Hepatocyte (in vitro differentiated cells): ENCODE measurements around the gene PGM2. TPM values are rescaled to one million over a fixed set of nuclear protein-coding genes. Genes with fewer than 3 reads are reported as not detected.

ENCODE experiments used
- DNase-seq: peaks from one replicate; pipeline ENCODE4 v3.0.0-alpha.2; 2016; ENCODE audit warnings: low spot score
- H2AFZ ChIP-seq: fragments of 200-600 bp; sonication (generic); 2 replicates; pipeline ENCODE4 v1.6.0; 2016; ENCODE audit warnings: antibody characterized with exemption, mild to moderate bottlenecking
- H3K27ac ChIP-seq: fragments of 200-600 bp; sonication (generic); 2 replicates; pipeline ENCODE4 v1.5.1; 2016; ENCODE audit warnings: mild to moderate bottlenecking
- H3K27me3 ChIP-seq: fragments of 200-600 bp; sonication (generic); 2 replicates; pipeline ENCODE4 v1.6.1; 2016
- H3K36me3 ChIP-seq: fragments of 200-600 bp; sonication (generic); replicated peaks from 2 replicates; pipeline ENCODE4 v1.5.1; 2016; ENCODE audit warnings: low read depth; ENCODE audit not compliant: insufficient read depth
- H3K4me1 ChIP-seq: fragments of 200-600 bp; sonication (generic); 2 replicates; pipeline ENCODE4 v1.5.1; 2016; ENCODE audit warnings: mild to moderate bottlenecking, moderate library complexity; ENCODE audit not compliant: insufficient read depth
- H3K4me2 ChIP-seq: fragments of 200-600 bp; sonication (generic); 2 replicates; pipeline ENCODE4 v1.6.0; 2016
- H3K4me3 ChIP-seq: fragments of 200-600 bp; sonication (generic); 2 replicates; pipeline ENCODE4 v1.5.1; 2016; ENCODE audit warnings: mild to moderate bottlenecking
- H3K79me2 ChIP-seq: fragments of 200-600 bp; sonication (generic); 2 replicates; pipeline ENCODE4 v1.6.0; 2017; ENCODE audit warnings: mild to moderate bottlenecking
- H3K9me2 ChIP-seq: fragments of 200-600 bp; sonication (generic); replicated peaks from 2 replicates; pipeline ENCODE4 v1.6.0; 2017; ENCODE audit warnings: mild to moderate bottlenecking; ENCODE audit not compliant: insufficient read depth
- H3K9me3 ChIP-seq: fragments of 200-600 bp; sonication (generic); 2 replicates; pipeline ENCODE4 v1.5.1; 2016; ENCODE audit warnings: low read depth, mild to moderate bottlenecking
- H4K20me1 ChIP-seq: fragments of 200-600 bp; sonication (generic); 2 replicates; pipeline ENCODE4 v1.6.0; 2016; ENCODE audit warnings: mild to moderate bottlenecking; ENCODE audit not compliant: insufficient read depth, poor library complexity, severe bottlenecking
- EZH2 ChIP-seq: fragments of 200-600 bp; sonication (generic); IDR thresholded peaks from 2 replicates; pipeline ENCODE4 v1.6.1; 2016; ENCODE audit warnings: antibody characterized with exemption, mild to moderate bottlenecking, borderline replicate concordance
- EZH2phosphoT487 ChIP-seq: fragments of 200-600 bp; sonication (generic); IDR thresholded peaks from one replicate; pipeline ENCODE4 v1.6.1; 2018; ENCODE audit warnings: antibody characterized with exemption, mild to moderate bottlenecking, low read depth, moderate library complexity; ENCODE audit not compliant: unreplicated experiment, severe bottlenecking
- WGBS: methylation state at CpG from one replicate; pipeline ENCODE4 v1.1.6; 2016; ENCODE audit warnings: low lambda C conversion rate; ENCODE audit errors: missing lambda C conversion rate; 5-methylcytosine and 5-hydroxymethylcytosine counted together
- polyA plus RNA-seq: library from polyadenylated mRNA; unstranded; fragments of >200 nt; fragmentation: Nextera tagmentation; extraction: Ambion mirVana; gene quantifications from 2 replicates; pipeline ENCODE4 v1.2.1, GENCODE V29; 2016
- total RNA-seq: library from RNA; depleted of rRNA; stranded (reverse); fragments of >200 nt; gene quantifications from 2 replicates; pipeline ENCODE4 v1.2.3, GENCODE V29; 2014
- TF ChIP-seq, protein P1 (sequence below): fragments of 200-600 bp; sonication (generic); IDR thresholded peaks from 2 replicates; pipeline ENCODE4 v1.5.1; 2016; ENCODE audit warnings: antibody characterized with exemption, mild to moderate bottlenecking; ENCODE audit not compliant: poor library complexity

PGM2 gene
- total and polyA plus RNA-seq, 2 experiments from 2014 or later, result 11.2 to 28.2 TPM

DNA sequence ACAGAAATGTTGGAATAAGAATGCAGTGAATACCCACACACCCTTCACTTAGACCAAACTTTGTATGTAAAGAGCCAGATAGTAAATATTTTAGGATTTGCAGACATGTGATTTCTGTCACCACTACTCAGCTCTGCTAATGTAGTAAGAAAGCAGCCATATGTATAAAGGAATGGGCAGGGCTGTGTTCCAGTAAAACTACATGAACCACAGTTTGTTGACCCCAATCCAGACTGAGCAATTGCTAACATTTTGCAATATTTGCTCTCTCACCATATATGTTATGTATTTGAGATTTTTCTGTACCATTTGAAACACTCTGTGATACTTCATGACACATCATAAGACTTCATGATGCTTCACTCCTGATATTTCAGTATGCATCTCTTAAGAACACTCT lies 32.4 kb downstream of the PGM2 start:
- H3K27ac ChIP-seq, result no peak overlapping the region

GRCh38 chr4:37860266-37860665 lies 33.8 kb downstream of the PGM2 start:
- no peaks in the 10 kb centered on the region for H3K9me2 ChIP-seq
- H3K79me2 ChIP-seq, result no peaks in the 10 kb centered on the region
- H3K9me3 ChIP-seq, result no peaks in the 10 kb centered on the region
- WGBS, result 97% methylated on average over 1 of the region's 1 CpG
- H2AFZ ChIP-seq, result no peak overlapping the region
- TF ChIP-seq, protein P1, sequence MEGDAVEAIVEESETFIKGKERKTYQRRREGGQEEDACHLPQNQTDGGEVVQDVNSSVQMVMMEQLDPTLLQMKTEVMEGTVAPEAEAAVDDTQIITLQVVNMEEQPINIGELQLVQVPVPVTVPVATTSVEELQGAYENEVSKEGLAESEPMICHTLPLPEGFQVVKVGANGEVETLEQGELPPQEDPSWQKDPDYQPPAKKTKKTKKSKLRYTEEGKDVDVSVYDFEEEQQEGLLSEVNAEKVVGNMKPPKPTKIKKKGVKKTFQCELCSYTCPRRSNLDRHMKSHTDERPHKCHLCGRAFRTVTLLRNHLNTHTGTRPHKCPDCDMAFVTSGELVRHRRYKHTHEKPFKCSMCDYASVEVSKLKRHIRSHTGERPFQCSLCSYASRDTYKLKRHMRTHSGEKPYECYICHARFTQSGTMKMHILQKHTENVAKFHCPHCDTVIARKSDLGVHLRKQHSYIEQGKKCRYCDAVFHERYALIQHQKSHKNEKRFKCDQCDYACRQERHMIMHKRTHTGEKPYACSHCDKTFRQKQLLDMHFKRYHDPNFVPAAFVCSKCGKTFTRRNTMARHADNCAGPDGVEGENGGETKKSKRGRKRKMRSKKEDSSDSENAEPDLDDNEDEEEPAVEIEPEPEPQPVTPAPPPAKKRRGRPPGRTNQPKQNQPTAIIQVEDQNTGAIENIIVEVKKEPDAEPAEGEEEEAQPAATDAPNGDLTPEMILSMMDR, result no peak
- TF ChIP-seq EZH2phosphoT487 (no peak), EZH2 (no peak)
- no peak overlapping the region for H3K4me3 ChIP-seq
- no peaks in the 10 kb centered on the region for H3K4me1 ChIP-seq
- H3K27ac ChIP-seq, result no peak overlapping the region
- H3K4me2 ChIP-seq, result no peak overlapping the region
- H4K20me1 ChIP-seq, result no peaks in the 10 kb centered on the region
- no peaks in the 10 kb centered on the region for H3K36me3 ChIP-seq
- H3K27me3 ChIP-seq, result no peaks in the 10 kb centered on the region
- DNase-seq, result no peak

More for the DNA sequence above, 32.4 kb downstream of the PGM2 start:
- TF ChIP-seq EZH2 (no peak), EZH2phosphoT487 (no peak)
- TF ChIP-seq, protein P1, result no peak
- H3K79me2 ChIP-seq, result no peaks in the 10 kb centered on the region
- no peaks in the 10 kb centered on the region for H4K20me1 ChIP-seq
- H3K4me2 ChIP-seq, result no peak overlapping the region
- H3K9me2 ChIP-seq, result no peaks in the 10 kb centered on the region
- no peaks in the 10 kb centered on the region for H3K36me3 ChIP-seq
- no peak for DNase-seq
- no peaks in the 10 kb centered on the region for H3K27me3 ChIP-seq
- H3K9me3 ChIP-seq, result no peaks in the 10 kb centered on the region
- no peak overlapping the region for H2AFZ ChIP-seq
- H3K4me1 ChIP-seq, result no peaks in the 10 kb centered on the region
- no peak overlapping the region for H3K4me3 ChIP-seq

GRCh38 chr4:37862961-37863360 lies 36.5 kb downstream of the PGM2 start:
- H3K27me3 ChIP-seq, result no peaks in the 10 kb centered on the region
- TF ChIP-seq EZH2phosphoT487 (no peak), EZH2 (no peak)
- TF ChIP-seq, protein P1, result no peak
- H3K4me1 ChIP-seq, result no peaks in the 10 kb centered on the region
- H3K4me3 ChIP-seq, result no peak overlapping the region
- DNase-seq, result no peak
- no peaks in the 10 kb centered on the region for H3K9me2 ChIP-seq
- no peaks in the 10 kb centered on the region for H3K79me2 ChIP-seq
- H3K27ac ChIP-seq, result no peak overlapping the region
- H3K9me3 ChIP-seq, result no peaks in the 10 kb centered on the region
- WGBS, result 97% methylated on average over 4 of the region's 4 CpGs
- H3K36me3 ChIP-seq, result no peaks in the 10 kb centered on the region
- no peak overlapping the region for H2AFZ ChIP-seq
- H3K4me2 ChIP-seq, result no peak overlapping the region
- H4K20me1 ChIP-seq, result no peaks in the 10 kb centered on the region

DNA sequence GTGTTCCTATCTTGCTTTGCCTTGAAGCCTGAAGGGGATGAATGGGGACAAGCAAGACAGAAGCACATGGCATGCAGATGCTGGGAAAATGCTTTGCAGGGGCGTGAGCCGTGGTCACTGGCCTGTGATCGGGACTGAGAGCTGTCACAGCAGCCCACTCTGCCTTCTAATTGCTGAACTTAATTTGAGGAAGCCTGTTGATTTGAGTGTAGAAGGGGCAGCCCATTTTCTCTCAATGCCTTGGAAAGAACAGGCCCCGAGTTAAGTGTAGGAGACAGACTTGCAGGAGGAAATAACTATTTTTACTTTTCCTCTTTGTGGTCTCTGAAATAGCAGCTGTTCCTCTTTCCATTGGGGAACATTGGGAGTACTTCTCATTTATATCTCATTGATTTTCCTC lies 38.3 kb downstream of the PGM2 start:
- no peaks in the 10 kb centered on the region for H3K27me3 ChIP-seq
- no peaks in the 10 kb centered on the region for H3K4me1 ChIP-seq
- no peaks in the 10 kb centered on the region for H3K36me3 ChIP-seq
- TF ChIP-seq EZH2phosphoT487, result no peak
- no peak for TF ChIP-seq EZH2
- TF ChIP-seq, protein P1, result no peak
- no peaks in the 10 kb centered on the region for H4K20me1 ChIP-seq
- no peak overlapping the region for H2AFZ ChIP-seq
- H3K9me3 ChIP-seq, result no peaks in the 10 kb centered on the region
- no peak overlapping the region for H3K4me2 ChIP-seq
- WGBS, result 91% methylated on average over 4 of the region's 4 CpGs
- H3K9me2 ChIP-seq, result no peaks in the 10 kb centered on the region
- DNase-seq, result no peak
- H3K79me2 ChIP-seq, result no peaks in the 10 kb centered on the region
- no peak overlapping the region for H3K27ac ChIP-seq
- no peak overlapping the region for H3K4me3 ChIP-seq
